ENCODE results near the gene GANAB. TPM values are rescaled to one million over a fixed set of nuclear protein-coding genes. Genes with fewer than 3 reads are reported as not detected.
"Not testable (repeated sequence)": the region's sequence is repeated elsewhere in the genome, so short reads cannot be mapped to it uniquely, and the experiment has no call there.

GANAB gene
- total and polyA plus RNA-seq, 2 donors: 93.9 to 152 TPM

- 1% methylated on average over 77 of the region's 77 CpGs for WGBS
Measured at GRCh38 chr11:62621567-62622470, 24.6 kb downstream of the GANAB start, which contains the start of gene B3GAT3. TSS of gene B3GAT3 (minus strand) at chr11:62621986. CDS start at chr11:62621947, 39 bp downstream.

GRCh38 chr11:62621027-62621566 lies 25.3 kb downstream of the GANAB start:
- H3K36me3 ChIP-seq (ENCODE audit: insufficient read depth): peaks cover under 1% of the 10 kb centered on the region
- no peaks in the 10 kb centered on the region for H3K4me1 ChIP-seq (ENCODE audit: insufficient read depth)
- WGBS: 27% methylated on average over 8 of the region's 8 CpGs
- H3K27ac ChIP-seq (ENCODE audit: low read depth): peak overlapping the region; percentile 81
- peak overlapping the region; percentile 60 for H3K4me3 ChIP-seq (ENCODE audit: low read depth, low read length)
- DNase-seq (ENCODE audit: extremely low spot score): no peak

More at GRCh38 chr11:62621567-62622470, 24.6 kb downstream of the GANAB start, which contains the start of gene B3GAT3:
- peak within 1 kb of the TSS; percentile 81 for H3K27ac ChIP-seq (ENCODE audit: low read depth)
- peak; percentile 92 for DNase-seq (ENCODE audit: extremely low spot score)
- no peaks in the 10 kb centered on the region for H3K4me1 ChIP-seq (ENCODE audit: insufficient read depth)
- peaks cover 4% of the 10 kb centered on the region for H3K36me3 ChIP-seq (ENCODE audit: insufficient read depth)
- peak within 1 kb of the TSS; percentile 60 for H3K4me3 ChIP-seq (ENCODE audit: low read depth, low read length)

- not testable (repeated sequence) for H3K36me3 ChIP-seq (ENCODE audit: insufficient read depth); H3K4me1 ChIP-seq (ENCODE audit: insufficient read depth); DNase-seq (ENCODE audit: extremely low spot score); H3K4me3 ChIP-seq (ENCODE audit: low read depth, low read length); H3K27ac ChIP-seq (ENCODE audit: low read depth)
- 92% methylated on average over 14 of the region's 14 CpGs for WGBS
Measured at GRCh38 chr11:62616957-62617356, 29.5 kb downstream of the GANAB start.

GRCh38 chr11:62615521-62615920 lies 30.9 kb downstream of the GANAB start:
- WGBS: 89% methylated on average over 7 of the region's 7 CpGs
- no peak for DNase-seq (ENCODE audit: extremely low spot score)
- H3K36me3 ChIP-seq (ENCODE audit: insufficient read depth): no peaks in the 10 kb centered on the region

DNA sequence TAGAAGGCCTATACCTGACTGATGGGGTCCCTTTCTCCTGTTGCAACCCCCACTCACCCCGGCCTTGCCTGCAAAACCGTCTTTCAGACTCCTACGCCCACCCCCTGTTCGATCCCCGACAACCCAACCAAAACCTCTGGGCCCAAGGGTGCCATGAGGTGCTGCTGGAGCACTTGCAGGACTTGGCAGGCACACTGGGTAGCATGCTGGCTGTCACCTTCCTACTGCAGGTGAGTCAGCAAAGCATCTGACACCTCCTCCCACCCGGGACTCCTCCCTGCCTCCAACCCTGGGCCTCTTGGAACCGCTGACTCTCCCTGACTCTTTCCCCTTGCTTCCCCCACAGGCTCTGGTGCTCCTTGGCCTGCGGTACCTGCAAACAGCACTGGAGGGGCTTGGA lies 32.1 kb downstream of the GANAB start:
- 72% methylated on average over 8 of the region's 8 CpGs for WGBS

More at GRCh38 chr11:62615521-62615920, 30.9 kb downstream of the GANAB start:
- Histone ChIP-seq H3K4me3 (ENCODE audit: low read depth, low read length) (no peak overlapping the region), H3K27ac (ENCODE audit: low read depth) (no peak overlapping the region), H3K4me1 (ENCODE audit: insufficient read depth) (no peaks in the 10 kb centered on the region)

GRCh38 chr11:62613291-62613778 lies 33.1 kb downstream of the GANAB start:
- Histone ChIP-seq H3K4me3 (ENCODE audit: low read depth, low read length) (no peak overlapping the region), H3K4me1 (ENCODE audit: insufficient read depth) (no peaks in the 10 kb centered on the region), H3K27ac (ENCODE audit: low read depth) (peak overlapping the region; percentile 91), H3K36me3 (ENCODE audit: insufficient read depth) (no peaks in the 10 kb centered on the region)
- no peak for DNase-seq (ENCODE audit: extremely low spot score)
- WGBS: 54% methylated on average over 15 of the region's 15 CpGs

More for the DNA sequence above, 32.1 kb downstream of the GANAB start:
- no peak overlapping the region for H3K4me3 ChIP-seq (ENCODE audit: low read depth, low read length)
- DNase-seq (ENCODE audit: extremely low spot score): no peak
- no peaks in the 10 kb centered on the region for H3K4me1 ChIP-seq (ENCODE audit: insufficient read depth)
- H3K27ac ChIP-seq (ENCODE audit: low read depth): no peak overlapping the region
- no peaks in the 10 kb centered on the region for H3K36me3 ChIP-seq (ENCODE audit: insufficient read depth)

GRCh38 chr11:62612366-62613290 lies 33.8 kb downstream of the GANAB start, which contains the start of the genes EML3 and ROM1:
TSS of gene EML3 (minus strand) at chr11:62612775. CDS start at chr11:62612457, 318 bp downstream.
TSS of gene ROM1 (plus strand) at chr11:62613257. CDS start at chr11:62613282, 25 bp downstream.
- WGBS: 3% methylated on average over 88 of the region's 91 CpGs
- no peak for DNase-seq (ENCODE audit: extremely low spot score)
- no peaks in the 10 kb centered on the region for H3K36me3 ChIP-seq (ENCODE audit: insufficient read depth)

GRCh38 chr11:62611705-62612365 lies 34.6 kb downstream of the GANAB start:
- no peak for DNase-seq (ENCODE audit: extremely low spot score)
- peak overlapping the region; percentile 69 for H3K4me3 ChIP-seq (ENCODE audit: low read depth, low read length)
- H3K27ac ChIP-seq (ENCODE audit: low read depth): peak overlapping the region; percentile 91
- H3K36me3 ChIP-seq (ENCODE audit: insufficient read depth): no peaks in the 10 kb centered on the region
- H3K4me1 ChIP-seq (ENCODE audit: insufficient read depth): no peaks in the 10 kb centered on the region
- WGBS: under 1% methylated on average over 34 of the region's 34 CpGs

More at GRCh38 chr11:62612366-62613290, 33.8 kb downstream of the GANAB start, which contains the start of the genes EML3 and ROM1:
- Histone ChIP-seq H3K27ac (ENCODE audit: low read depth) (peak within 1 kb of the TSS; percentile 91), H3K4me1 (ENCODE audit: insufficient read depth) (no peaks in the 10 kb centered on the region), H3K4me3 (ENCODE audit: low read depth, low read length) (peak within 1 kb of the TSS; percentile 69)

GRCh38 chr11:62610814-62611704 lies 35.4 kb downstream of the GANAB start:
- Histone ChIP-seq H3K4me3 (ENCODE audit: low read depth, low read length) (peak overlapping the region; percentile 69), H3K27ac (ENCODE audit: low read depth) (no peak overlapping the region), H3K36me3 (ENCODE audit: insufficient read depth) (no peaks in the 10 kb centered on the region), H3K4me1 (ENCODE audit: insufficient read depth) (no peaks in the 10 kb centered on the region)
- no peak for DNase-seq (ENCODE audit: extremely low spot score)
- WGBS: 69% methylated on average over 28 of the region's 28 CpGs

- no peak for DNase-seq (ENCODE audit: extremely low spot score)
- H3K4me1 ChIP-seq (ENCODE audit: insufficient read depth): no peaks in the 10 kb centered on the region
- 92% methylated on average over 6 of the region's 6 CpGs for WGBS
- H3K27ac ChIP-seq (ENCODE audit: low read depth): no peak overlapping the region
- no peaks in the 10 kb centered on the region for H3K36me3 ChIP-seq (ENCODE audit: insufficient read depth)
- H3K4me3 ChIP-seq (ENCODE audit: low read depth, low read length): no peak overlapping the region
Measured at GRCh38 chr11:62610403-62610802, 36.0 kb downstream of the GANAB start.

- no peaks in the 10 kb centered on the region for H3K4me1 ChIP-seq (ENCODE audit: insufficient read depth)
- no peak for DNase-seq (ENCODE audit: extremely low spot score)
- H3K4me3 ChIP-seq (ENCODE audit: low read depth, low read length): no peak overlapping the region
- peaks cover 2% of the 10 kb centered on the region for H3K36me3 ChIP-seq (ENCODE audit: insufficient read depth)
- WGBS: 93% methylated on average over 12 of the region's 12 CpGs
- no peak overlapping the region for H3K27ac ChIP-seq (ENCODE audit: low read depth)
Measured at GRCh38 chr11:62608776-62609175, 37.6 kb downstream of the GANAB start.

GRCh38 chr11:62607714-62608113 lies 38.7 kb downstream of the GANAB start:
- Histone ChIP-seq H3K27ac (ENCODE audit: low read depth) (no peak overlapping the region), H3K36me3 (ENCODE audit: insufficient read depth) (peaks cover 2% of the 10 kb centered on the region), H3K4me1 (ENCODE audit: insufficient read depth) (no peaks in the 10 kb centered on the region), H3K4me3 (ENCODE audit: low read depth, low read length) (no peak overlapping the region)
- WGBS: 79% methylated on average over 4 of the region's 4 CpGs
- DNase-seq (ENCODE audit: extremely low spot score): no peak
